Right lobe of liver (tissue), 6 donors: ENCODE results near the gene PRKCZ. TPM values are rescaled to one million over a fixed set of nuclear protein-coding genes. Genes with fewer than 3 reads are reported as not detected.

ENCODE experiments used
- ATAC-seq, 4 donors: fragments of 200-7000 bp; cut with Tn5 transposase; one replicate each; pipeline ENCODE4 v1.9.1; 2020; ENCODE audit warnings: mild to moderate bottlenecking in 4 of 4, moderate library complexity in 4 of 4
- DNase-seq, 3 donors: peaks; one replicate each; pipeline ENCODE4 v3.0.0-alpha.2; 2020
- H3K27ac ChIP-seq, 3 donors: fragments of 200-600 bp; one replicate each; pipeline ENCODE4 v1.8.0; 2022
- H3K27me3 ChIP-seq, 2 donors: fragments of 200-600 bp; one replicate each; pipeline ENCODE4 v1.8.0; 2022
- H3K36me3 ChIP-seq, 4 donors: fragments of 200-600 bp; sonication (generic) in 1 of 4; one replicate each; pipeline versions ENCODE4 v1.5.1 to v1.8.0; 2017 to 2022; ENCODE audit warnings: control low read depth in 1 of 4
- H3K4me1 ChIP-seq, 4 donors: fragments of 200-600 bp; sonication (generic) in 1 of 4; one replicate each; pipeline versions ENCODE4 v1.5.1 to v1.8.0; 2017 to 2022; ENCODE audit warnings: control low read depth in 1 of 4
- H3K4me3 ChIP-seq, 3 donors: fragments of 200-600 bp; one replicate each; pipeline ENCODE4 v1.8.0; 2022
- H3K9me3 ChIP-seq, 4 donors: fragments of 200-600 bp; sonication (generic) in 1 of 4; one replicate each; pipeline versions ENCODE4 v1.5.1 to v1.8.0; 2017 to 2022; ENCODE audit warnings: control low read depth in 1 of 4
- POLR2A ChIP-seq: fragments of 450-650 bp; IDR thresholded peaks from one replicate; pipeline ENCODE4 v1.6.1; 2017; ENCODE audit warnings: antibody characterized with exemption, mild to moderate bottlenecking
- WGBS: methylation state at CpG from one replicate; pipeline ENCODE4 v1.1.6; 2018; ENCODE audit warnings: low coverage, low lambda C conversion rate; ENCODE audit not compliant: insufficient coverage; ENCODE audit errors: missing lambda C conversion rate; 5-methylcytosine and 5-hydroxymethylcytosine counted together
- intact Hi-C, 2 donors: fragments of 100-400 bp; cut with DNase I; formaldehyde crosslinking; loops; one replicate each; pipeline versions ENCODE4 v1.11.2 to v1.14.1; 2022
- total RNA-seq, 6 experiments: library from RNA; depleted of rRNA in 2 of 6; stranded (reverse); fragments of >200 nt in 2 of 6; fragmentation: NEBNext Ultra II Directional in 3 of 6; extraction: Animal tissue kit (Norgen Biotek cat#: 25700) in 3 of 6; gene quantifications; one replicate each; pipeline versions ENCODE4 v1.1.0 to v1.2.4, GENCODE V29; 2016 to 2023
- TF ChIP-seq, protein P1 (sequence below), 4 donors: fragments of 200-600 bp in 3 of 4; fragments of 450-650 bp in 1 of 4; IDR thresholded peaks; one replicate each; pipeline versions ENCODE4 v1.5.1 to v1.8.0; 2016 to 2022; ENCODE audit warnings: antibody characterized with exemption in 4 of 4, mild to moderate bottlenecking in 2 of 4
- donor health status: DM: no; HTN: yes; CAD: no.
- donor health status: DM: no; HTN: no; CAD: no.
- donor health status: DM: no; HTN: no; CAD: no.
- donor health status: DM: no; HTN: yes; CAD: no.
- donor health status: DM: no; HTN: yes; CAD: no.

The PRKCZ gene
- total RNA-seq, 6 experiments from 2014 or later: 10.3 to 20.1 (median 15.8) TPM

- Histone ChIP-seq H3K36me3 (no peaks in the 10 kb centered on the region), H3K9me3 (no peaks in the 10 kb centered on the region), H3K4me1 (peaks cover 0 to 8% (median 0%) of the 10 kb centered on the region in 4 donors), H3K4me3 (no peak overlapping the region), H3K27ac (no peak overlapping the region), H3K27me3 (no peaks in the 10 kb centered on the region)
- peak in 1 of 3 donors; percentile 44 for DNase-seq
- TF ChIP-seq POLR2A: no peak
- TF ChIP-seq, protein P1, sequence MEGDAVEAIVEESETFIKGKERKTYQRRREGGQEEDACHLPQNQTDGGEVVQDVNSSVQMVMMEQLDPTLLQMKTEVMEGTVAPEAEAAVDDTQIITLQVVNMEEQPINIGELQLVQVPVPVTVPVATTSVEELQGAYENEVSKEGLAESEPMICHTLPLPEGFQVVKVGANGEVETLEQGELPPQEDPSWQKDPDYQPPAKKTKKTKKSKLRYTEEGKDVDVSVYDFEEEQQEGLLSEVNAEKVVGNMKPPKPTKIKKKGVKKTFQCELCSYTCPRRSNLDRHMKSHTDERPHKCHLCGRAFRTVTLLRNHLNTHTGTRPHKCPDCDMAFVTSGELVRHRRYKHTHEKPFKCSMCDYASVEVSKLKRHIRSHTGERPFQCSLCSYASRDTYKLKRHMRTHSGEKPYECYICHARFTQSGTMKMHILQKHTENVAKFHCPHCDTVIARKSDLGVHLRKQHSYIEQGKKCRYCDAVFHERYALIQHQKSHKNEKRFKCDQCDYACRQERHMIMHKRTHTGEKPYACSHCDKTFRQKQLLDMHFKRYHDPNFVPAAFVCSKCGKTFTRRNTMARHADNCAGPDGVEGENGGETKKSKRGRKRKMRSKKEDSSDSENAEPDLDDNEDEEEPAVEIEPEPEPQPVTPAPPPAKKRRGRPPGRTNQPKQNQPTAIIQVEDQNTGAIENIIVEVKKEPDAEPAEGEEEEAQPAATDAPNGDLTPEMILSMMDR (IDR thresholded peaks at IDR 0.05): no peak
- intact Hi-C loops: no loop called here
- no CpG with 5 or more reads among the region's 24 CpGs for WGBS
- ATAC-seq: no peak
Measured at GRCh38 chr1:2109581-2110021, 59.4 kb downstream of the PRKCZ start.

- no peaks in the 10 kb centered on the region for H3K36me3 ChIP-seq
- H3K27ac ChIP-seq: no peak overlapping the region
- no peak overlapping the region for H3K4me3 ChIP-seq
- H3K27me3 ChIP-seq: no peaks in the 10 kb centered on the region
- ATAC-seq: no peak
- DNase-seq: peak in 1 of 3 donors; percentile 39
- WGBS: 93% methylated on average over 3 of the region's 18 CpGs
- H3K4me1 ChIP-seq: peaks cover 0 to 1% (median 0%) of the 10 kb centered on the region in 4 donors
- TF ChIP-seq POLR2A: no peak
- TF ChIP-seq, protein P1 (IDR thresholded peaks at IDR 0.05): no peak
- H3K9me3 ChIP-seq: no peaks in the 10 kb centered on the region
- intact Hi-C loops: no loop called here
Measured at GRCh38 chr1:2110191-2110737, 60.1 kb downstream of the PRKCZ start.

- ATAC-seq (no peak), DNase-seq (peak in 1 of 3 donors; percentile 49)
- intact Hi-C loops: no loop called here
- Histone ChIP-seq H3K4me1 (no peaks in the 10 kb centered on the region), H3K9me3 (no peaks in the 10 kb centered on the region), H3K27me3 (no peaks in the 10 kb centered on the region), H3K36me3 (no peaks in the 10 kb centered on the region), H3K27ac (no peak overlapping the region), H3K4me3 (no peak overlapping the region)
- TF ChIP-seq POLR2A: no peak
- TF ChIP-seq, protein P1 (IDR thresholded peaks at IDR 0.05): no peak
- WGBS: 83% methylated on average over 4 of the region's 28 CpGs
Measured at GRCh38 chr1:2110738-2111673, 60.8 kb downstream of the PRKCZ start.

DNA sequence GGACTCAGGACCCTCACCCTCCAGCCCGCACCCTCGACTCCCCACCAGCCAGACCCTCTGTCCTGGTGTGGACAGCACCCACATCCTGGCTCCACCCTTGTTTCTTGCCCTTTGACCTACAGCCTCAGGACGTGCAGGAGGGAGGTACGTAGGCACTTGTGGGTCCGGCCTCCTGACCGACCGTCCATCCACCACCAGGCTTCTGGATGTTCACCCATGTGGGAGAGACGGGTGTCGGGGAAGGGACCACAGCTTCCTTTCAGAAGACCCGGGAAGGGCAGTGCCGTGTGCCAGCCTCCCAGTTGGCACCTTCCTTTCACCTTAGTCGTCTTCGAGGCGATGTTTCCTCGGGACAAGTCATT is 61.4 kb downstream of the PRKCZ start:
- no peak overlapping the region for H3K27ac ChIP-seq
- no peak overlapping the region for H3K4me3 ChIP-seq
- no peaks in the 10 kb centered on the region for H3K9me3 ChIP-seq
- H3K27me3 ChIP-seq: no peaks in the 10 kb centered on the region
- TF ChIP-seq POLR2A: no peak
- TF ChIP-seq, protein P1 (IDR thresholded peaks at IDR 0.05): no peak
- DNase-seq: peak in 1 of 3 donors; percentile 47
- H3K36me3 ChIP-seq: no peaks in the 10 kb centered on the region
- no peak for ATAC-seq
- intact Hi-C loops: no loop called here
- H3K4me1 ChIP-seq: no peaks in the 10 kb centered on the region
- 89% methylated on average over 6 of the region's 15 CpGs for WGBS
